Astrocyte (in vitro differentiated cells and primary cell): ENCODE data around the gene CARM1.

Source experiments
- EZH2 ChIP-seq: IDR thresholded peaks from 2 replicates; pipeline ENCODE4 v1.6.1; 2012; ENCODE audit warnings: mild to moderate bottlenecking, low read length, inconsistent platforms; ENCODE audit not compliant: insufficient read depth
- TF ChIP-seq, protein P1 (sequence below): IDR thresholded peaks from 2 replicates; pipeline ENCODE4 v1.5.1; 2011; ENCODE audit warnings: low read depth, mild to moderate bottlenecking, inconsistent platforms, low read length, moderate library complexity; ENCODE audit not compliant: insufficient read depth

DNA sequence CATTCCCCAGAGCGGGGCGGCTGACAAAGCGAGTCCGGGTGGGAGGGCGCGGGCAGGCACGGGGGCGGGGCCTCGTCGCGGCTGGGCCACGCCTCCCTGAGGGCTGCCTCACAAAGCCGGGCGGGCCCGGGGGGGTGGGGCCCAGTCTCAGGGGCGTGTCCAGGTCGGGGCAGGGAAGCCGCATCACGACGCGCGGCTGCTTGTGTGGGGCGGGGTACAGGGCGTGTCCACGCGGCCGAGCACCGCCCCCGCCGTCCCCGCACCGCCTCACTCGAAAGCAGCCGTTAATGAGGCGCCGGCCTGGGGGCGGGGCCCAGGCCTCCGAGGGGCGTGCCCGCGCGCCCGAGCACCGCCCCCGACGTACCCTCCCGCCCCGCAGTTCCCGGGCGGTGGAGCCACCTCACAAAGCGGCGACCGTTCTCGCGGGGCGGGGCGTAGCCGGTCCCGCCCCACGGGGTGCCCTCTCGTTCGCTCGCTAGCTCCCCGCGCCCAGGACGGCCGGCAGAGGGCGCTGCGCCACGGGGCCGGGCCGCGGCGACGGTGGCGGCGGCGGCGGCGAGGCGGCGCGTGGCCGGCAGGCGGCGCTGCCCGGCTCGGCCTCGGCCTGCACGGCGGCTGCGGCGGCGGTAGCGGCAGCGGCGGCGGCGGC is at the start of gene CARM1:
- TF ChIP-seq, protein P1, sequence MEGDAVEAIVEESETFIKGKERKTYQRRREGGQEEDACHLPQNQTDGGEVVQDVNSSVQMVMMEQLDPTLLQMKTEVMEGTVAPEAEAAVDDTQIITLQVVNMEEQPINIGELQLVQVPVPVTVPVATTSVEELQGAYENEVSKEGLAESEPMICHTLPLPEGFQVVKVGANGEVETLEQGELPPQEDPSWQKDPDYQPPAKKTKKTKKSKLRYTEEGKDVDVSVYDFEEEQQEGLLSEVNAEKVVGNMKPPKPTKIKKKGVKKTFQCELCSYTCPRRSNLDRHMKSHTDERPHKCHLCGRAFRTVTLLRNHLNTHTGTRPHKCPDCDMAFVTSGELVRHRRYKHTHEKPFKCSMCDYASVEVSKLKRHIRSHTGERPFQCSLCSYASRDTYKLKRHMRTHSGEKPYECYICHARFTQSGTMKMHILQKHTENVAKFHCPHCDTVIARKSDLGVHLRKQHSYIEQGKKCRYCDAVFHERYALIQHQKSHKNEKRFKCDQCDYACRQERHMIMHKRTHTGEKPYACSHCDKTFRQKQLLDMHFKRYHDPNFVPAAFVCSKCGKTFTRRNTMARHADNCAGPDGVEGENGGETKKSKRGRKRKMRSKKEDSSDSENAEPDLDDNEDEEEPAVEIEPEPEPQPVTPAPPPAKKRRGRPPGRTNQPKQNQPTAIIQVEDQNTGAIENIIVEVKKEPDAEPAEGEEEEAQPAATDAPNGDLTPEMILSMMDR, result no peak
- TF ChIP-seq EZH2, result no peak
